ENCODE measurements around the gene SMG6. TPM values are rescaled to one million over a fixed set of nuclear protein-coding genes. Genes with fewer than 3 reads are reported as not detected.
"Not testable (repeated sequence)": the region's sequence is repeated elsewhere in the genome, so short reads cannot be mapped to it uniquely, and the experiment has no call there.

SMG6 gene
- total and polyA plus RNA-seq, 2 of the 4 experiments (the other 2 are of a cell fraction): 16.3 to 30.3 TPM

DNA sequence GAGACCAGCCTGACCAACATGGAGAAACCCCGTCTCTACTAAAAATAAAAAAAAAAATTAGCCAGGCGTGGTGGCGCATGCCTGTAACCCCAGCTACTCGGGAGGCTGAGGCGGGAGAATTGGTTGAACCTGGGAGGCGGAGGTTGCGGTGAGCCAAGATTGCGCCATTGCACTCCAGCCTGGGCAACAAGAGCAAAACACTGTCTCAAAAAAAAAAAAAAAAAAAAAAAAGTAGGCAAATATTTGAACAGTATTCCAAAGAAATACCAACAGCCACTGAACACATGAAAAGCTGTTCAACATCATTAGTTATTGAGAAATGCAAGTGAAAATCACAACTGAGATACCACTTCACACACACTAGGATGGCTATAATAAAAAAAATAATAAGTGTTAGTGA lies 160.9 kb downstream of the SMG6 start:
- H2AFZ ChIP-seq (replicated peaks; ENCODE audit: low read length, poor library complexity); dilution Hi-C loops (cut with HindIII; ENCODE audit: low sequenced_read_pairs, unreplicated experiment); H3K9me3 ChIP-seq (ENCODE audit: control insufficient read depth, insufficient read depth, low read length); H3K4ac ChIP-seq (ENCODE audit: low read depth, low read length); in situ Hi-C loops (cut with MboI; ENCODE audit: low sequenced_read_pairs); H3K4me2 ChIP-seq (ENCODE audit: low read depth, low read length); H2BK15ac ChIP-seq (ENCODE audit: low read depth, low read length); H2BK120ac ChIP-seq (ENCODE audit: low read depth, low read length); H2BK20ac ChIP-seq (ENCODE audit: low read depth, low read length); H4K91ac ChIP-seq (ENCODE audit: insufficient read depth, low read depth, low read length); H2AK5ac ChIP-seq (ENCODE audit: low read depth, low read length); H4K8ac ChIP-seq (ENCODE audit: low read depth in 2 of 2, low read length in 2 of 2); H2AK9ac ChIP-seq (replicated peaks; ENCODE audit: low read depth, low read length, poor library complexity); H3K23ac ChIP-seq (ENCODE audit: low read depth, low read length); H4K20me1 ChIP-seq (ENCODE audit: insufficient read depth, low read length); H3K4me3 ChIP-seq (ENCODE audit: insufficient read depth, low read depth, low read length); H3K9ac ChIP-seq (ENCODE audit: low read depth, low read length); intact Hi-C loops (cut with micrococcal nuclease); H3K36me3 ChIP-seq (ENCODE audit: control insufficient read depth, insufficient read depth, low read length); ATAC-seq (ENCODE audit: low read depth); BruUV-seq (replicated peaks); H3K18ac ChIP-seq (ENCODE audit: low read depth, low read length); POLR2A ChIA-PET (ENCODE audit: unreplicated experiment); DNase-seq; H3K27me3 ChIP-seq (ENCODE audit: control insufficient read depth, insufficient read depth, low read length); H3K14ac ChIP-seq (replicated peaks; ENCODE audit: low read depth, low read length); H4K5ac ChIP-seq (ENCODE audit: low read depth, low read length); H3K56ac ChIP-seq (ENCODE audit: extremely low read depth, insufficient read depth, low read length): not testable (repeated sequence)
- CTCF ChIA-PET: interaction anchor here (0.6 kb wide), 1 partner anchor 33 kb away, joined by 3 read pairs; no protein-coding TSS in a partner anchor
- H3K4me1 ChIP-seq (ENCODE audit: control insufficient read depth, insufficient read depth, low read length): peaks cover 16% of the 10 kb centered on the region
- H3K79me1 ChIP-seq (ENCODE audit: low read depth in 1 of 2, low read length in 2 of 2): peaks cover 17 to 45% of the 10 kb centered on the region in 2 experiments
- peak overlapping the region; percentile 43; the same call in 1 of the 2 replicates for H3K27ac ChIP-seq (ENCODE audit: insufficient read depth, low read length)
- H2BK5ac ChIP-seq (ENCODE audit: low read depth, low read length, poor library complexity, severe bottlenecking): peak overlapping the region; percentile 17
- no CpG with 5 or more reads among the region's 8 CpGs for WGBS, 2 experiments (ENCODE audit: extremely low coverage in 2 of 2, insufficient read length in 1 of 2)
- peaks cover 13% of the 10 kb centered on the region for H3K9me1 ChIP-seq (ENCODE audit: insufficient read depth, low read length)
